ENCODE data around the gene PPM1B. TPM values are rescaled to one million over a fixed set of nuclear protein-coding genes. Genes with fewer than 3 reads are reported as not detected.
"Not testable (repeated sequence)": the region's sequence is repeated elsewhere in the genome, so short reads cannot be mapped to it uniquely, and the experiment has no call there.

The PPM1B gene
- polyA plus RNA-seq, 4 donors, result 64.8 to 83.0 (median 80.5) TPM

DNA sequence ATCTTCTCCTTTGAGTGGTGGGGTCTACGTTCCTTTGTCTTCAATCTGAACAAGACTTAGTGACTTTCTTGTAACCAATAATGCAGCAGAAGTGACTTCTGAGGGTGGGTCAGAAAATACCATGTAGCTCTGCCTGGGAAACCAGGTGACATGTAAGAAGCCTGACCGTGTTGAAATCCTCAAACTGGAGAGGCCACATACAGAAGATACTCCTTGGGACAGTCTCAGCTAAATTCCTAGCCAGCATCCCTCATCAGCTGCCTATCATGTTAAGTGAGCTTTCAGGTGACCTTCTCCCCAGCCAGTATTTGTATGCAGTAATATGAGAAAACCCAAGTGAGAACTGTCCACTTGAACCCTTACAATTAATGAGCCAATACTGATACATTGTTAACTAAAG is 27.0 kb downstream of the PPM1B start:
- no peak for DNase-seq (ENCODE audit: low read depth in 4 of 4, low spot score in 3 of 4)

- no peak for DNase-seq (ENCODE audit: low read depth in 4 of 4, low spot score in 3 of 4)
Observed at GRCh38 chr2:44197816-44198215, 29.1 kb downstream of the PPM1B start.

DNA sequence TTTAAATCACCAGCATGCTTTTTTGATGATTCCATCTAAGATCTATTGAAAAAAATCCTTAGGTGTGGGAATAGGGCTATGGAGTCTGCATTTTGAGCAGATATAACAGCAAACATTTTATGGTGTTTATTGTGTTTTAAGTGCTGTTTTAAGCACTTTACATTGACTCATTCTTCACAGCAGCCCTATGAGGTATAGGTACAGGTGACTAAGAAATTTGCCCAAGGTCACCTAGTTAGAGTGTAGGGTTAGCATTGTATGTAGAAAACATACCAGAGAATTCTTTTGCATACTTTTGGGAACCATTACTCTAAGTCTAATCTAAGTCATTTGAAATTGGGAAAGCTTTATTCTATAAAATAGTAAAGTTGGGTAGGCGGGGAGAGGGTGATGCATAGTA is 31.3 kb downstream of the PPM1B start:
- no peak for DNase-seq (ENCODE audit: low read depth in 4 of 4, low spot score in 3 of 4)

GRCh38 chr2:44200759-44201158 is 32.1 kb downstream of the PPM1B start:
- DNase-seq (ENCODE audit: low read depth in 4 of 4, low spot score in 3 of 4), result no peak

- DNase-seq (ENCODE audit: low read depth in 4 of 4, low spot score in 3 of 4), result no peak
Observed at GRCh38 chr2:44201648-44202165, 33.0 kb downstream of the PPM1B start.

DNA sequence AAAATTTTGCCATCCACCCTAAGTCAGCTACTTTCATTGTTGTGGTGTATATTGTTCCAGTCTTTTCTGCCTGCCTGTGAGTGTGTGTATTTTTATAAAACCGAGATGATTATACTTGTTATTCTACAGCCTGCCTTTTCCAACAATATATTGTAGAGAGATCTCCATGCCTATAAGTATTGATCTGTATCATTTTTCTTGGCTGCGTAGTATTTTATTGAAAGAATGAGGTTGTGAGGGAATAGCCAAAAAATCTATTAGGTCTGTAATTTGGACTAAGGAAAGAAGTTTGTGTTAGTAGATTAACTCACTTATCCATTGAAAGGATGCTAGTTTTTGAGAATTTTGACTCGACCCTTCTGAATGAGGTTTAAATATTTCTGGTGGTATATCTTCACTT is 34.9 kb downstream of the PPM1B start:
- DNase-seq (ENCODE audit: low read depth in 4 of 4, low spot score in 3 of 4), result no peak

DNA sequence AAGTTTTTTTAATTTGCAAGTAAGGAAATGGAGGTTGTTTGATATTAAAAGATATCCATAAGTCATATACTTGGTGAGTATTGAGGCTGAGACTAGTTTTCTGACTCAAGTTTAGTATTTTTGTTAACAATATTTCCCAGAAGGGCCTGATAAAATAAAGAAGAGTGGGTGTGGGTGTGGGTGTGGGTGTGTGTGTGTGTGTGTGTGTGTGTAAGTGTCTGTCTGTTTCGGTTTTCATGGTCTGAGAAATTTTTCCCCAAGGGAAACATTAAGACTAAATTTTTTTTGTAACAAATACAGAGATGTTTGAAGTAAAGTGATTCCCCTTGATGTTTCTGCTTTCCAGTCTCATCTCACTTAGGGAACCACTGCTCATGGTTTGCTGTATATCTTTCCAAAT is 36.5 kb downstream of the PPM1B start:
- no peak for DNase-seq (ENCODE audit: low read depth in 4 of 4, low spot score in 3 of 4)

DNA sequence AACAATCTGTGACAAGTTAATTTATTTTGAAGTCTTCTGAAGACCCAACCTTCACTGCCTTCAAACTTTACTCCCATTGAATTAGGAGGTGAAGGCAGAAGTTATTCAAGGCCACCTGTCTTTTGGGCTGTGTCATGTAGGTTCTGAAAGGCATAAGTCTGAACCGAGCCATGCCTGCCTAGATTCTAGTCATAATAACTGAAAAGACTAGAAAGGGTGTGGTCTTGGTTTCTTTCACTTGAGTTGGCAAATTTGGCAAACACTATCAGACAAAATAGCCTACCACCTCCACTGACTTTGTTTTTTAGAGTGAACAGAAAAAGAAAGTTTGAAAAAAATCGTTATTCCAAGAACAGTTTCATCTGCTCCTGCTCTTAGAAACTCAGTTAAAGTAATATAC is 38.4 kb downstream of the PPM1B start:
- no peak for DNase-seq (ENCODE audit: low read depth in 4 of 4, low spot score in 3 of 4)

GRCh38 chr2:44207648-44208047 is 39.0 kb downstream of the PPM1B start:
- not testable (repeated sequence) for DNase-seq (ENCODE audit: low read depth in 4 of 4, low spot score in 3 of 4)

GRCh38 chr2:44210362-44210761 is 41.7 kb downstream of the PPM1B start:
- DNase-seq (ENCODE audit: low read depth in 4 of 4, low spot score in 3 of 4), result no peak

- no peak for DNase-seq (ENCODE audit: low read depth in 4 of 4, low spot score in 3 of 4)
Observed at GRCh38 chr2:44211183-44211582, 42.5 kb downstream of the PPM1B start.

DNA sequence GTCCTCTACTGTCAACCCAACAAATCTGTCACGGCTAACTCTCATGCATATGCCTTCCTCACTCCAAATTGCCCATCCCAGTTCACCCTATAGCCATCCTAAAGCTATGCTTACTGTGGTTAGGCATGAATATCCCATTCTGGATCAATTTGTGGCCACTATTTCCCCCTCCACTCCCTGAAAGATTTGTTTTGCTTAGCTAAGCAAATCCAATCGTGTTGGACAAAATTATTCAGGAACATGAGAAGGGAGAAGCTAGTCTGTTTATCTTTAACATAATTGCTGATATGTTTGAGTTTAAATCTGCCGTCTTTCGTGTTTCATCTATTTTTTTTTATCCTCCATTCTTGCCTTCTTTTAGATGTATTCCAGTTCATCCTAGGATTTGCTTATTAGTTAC is 43.6 kb downstream of the PPM1B start:
- DNase-seq (ENCODE audit: low read depth in 4 of 4, low spot score in 3 of 4), result no peak

DNA sequence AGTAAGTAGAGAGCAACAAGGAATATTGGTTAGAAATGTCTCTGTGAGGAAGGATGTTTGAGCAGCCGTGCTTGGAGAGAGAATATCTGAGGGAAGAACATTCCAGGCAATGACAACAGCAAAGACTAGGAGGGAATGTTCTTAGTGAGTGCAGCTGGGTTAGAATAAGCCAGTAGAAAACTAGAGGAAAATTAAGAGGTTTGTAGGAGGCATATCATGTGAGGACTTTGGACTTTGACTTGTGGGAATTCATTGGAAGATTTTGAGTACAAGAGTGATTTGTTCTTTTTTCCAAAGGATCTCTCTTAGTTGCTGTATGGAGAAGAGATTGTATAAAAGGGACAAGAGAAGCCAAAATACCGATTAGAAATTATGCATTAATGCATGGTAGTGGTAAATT is 47.2 kb downstream of the PPM1B start:
- DNase-seq (ENCODE audit: low read depth in 4 of 4, low spot score in 3 of 4), result no peak

DNA sequence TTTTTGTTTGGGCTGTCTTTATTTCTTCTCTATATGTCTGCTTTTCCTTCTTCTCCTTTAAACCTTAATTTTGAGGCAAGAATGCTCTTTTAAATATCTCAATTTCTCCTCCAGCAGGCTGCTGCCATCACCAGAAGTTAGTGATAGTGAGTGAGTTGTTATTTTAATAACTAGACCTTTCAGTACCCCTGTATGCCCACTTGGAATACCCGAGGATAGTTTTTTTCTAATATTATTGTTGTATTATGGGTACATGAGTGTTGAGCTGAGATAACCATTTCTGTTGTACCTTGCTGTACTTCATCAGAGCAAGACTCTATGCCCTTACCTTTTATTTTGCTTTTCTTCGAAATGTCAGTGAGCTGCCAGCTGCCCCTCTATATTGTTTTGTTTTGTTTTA is 50.1 kb downstream of the PPM1B start:
- no peak for DNase-seq (ENCODE audit: low read depth in 4 of 4, low spot score in 3 of 4)

GRCh38 chr2:44226753-44227152 is 58.1 kb downstream of the PPM1B start:
- DNase-seq (ENCODE audit: low read depth in 4 of 4, low spot score in 3 of 4), result no peak

GRCh38 chr2:44230378-44230777 is 61.7 kb downstream of the PPM1B start:
- no peak for DNase-seq (ENCODE audit: low read depth in 4 of 4, low spot score in 3 of 4)

DNA sequence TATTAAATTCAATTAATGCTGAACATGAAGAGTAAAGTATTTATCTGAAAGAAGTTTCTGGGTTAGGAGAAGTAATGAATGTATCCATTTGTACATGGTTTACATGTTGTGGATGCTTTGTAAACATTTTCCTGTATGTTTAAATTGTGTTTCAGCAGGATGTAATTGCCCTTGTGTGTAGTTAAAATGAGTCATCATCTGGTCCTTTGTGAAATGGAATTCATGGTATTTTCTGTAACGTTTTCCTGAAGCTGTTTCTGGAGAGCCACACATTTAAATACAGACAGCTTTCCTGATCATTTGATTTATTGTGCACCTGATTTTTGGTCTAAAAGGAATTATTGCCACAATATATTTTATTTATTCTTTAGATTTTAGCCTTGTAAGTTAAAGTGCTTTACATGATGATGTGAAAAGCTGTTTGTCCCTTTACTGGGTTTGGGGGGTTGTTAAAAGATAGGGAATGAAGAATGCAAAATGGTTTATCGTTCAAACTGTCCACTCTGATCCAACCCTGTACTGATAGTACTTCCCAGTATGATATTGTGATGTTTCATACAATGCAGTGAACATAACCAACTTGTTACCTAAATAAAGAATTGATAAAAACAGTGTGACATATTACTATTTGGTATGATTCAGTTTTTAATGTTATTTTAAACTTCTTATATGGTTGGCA is 64.9 kb downstream of the PPM1B start:
- DNase-seq (ENCODE audit: low read depth in 4 of 4, low spot score in 3 of 4), result no peak

- DNase-seq (ENCODE audit: low read depth in 4 of 4, low spot score in 3 of 4), result no peak
Observed at GRCh38 chr2:44237221-44237620, 68.5 kb downstream of the PPM1B start.

DNA sequence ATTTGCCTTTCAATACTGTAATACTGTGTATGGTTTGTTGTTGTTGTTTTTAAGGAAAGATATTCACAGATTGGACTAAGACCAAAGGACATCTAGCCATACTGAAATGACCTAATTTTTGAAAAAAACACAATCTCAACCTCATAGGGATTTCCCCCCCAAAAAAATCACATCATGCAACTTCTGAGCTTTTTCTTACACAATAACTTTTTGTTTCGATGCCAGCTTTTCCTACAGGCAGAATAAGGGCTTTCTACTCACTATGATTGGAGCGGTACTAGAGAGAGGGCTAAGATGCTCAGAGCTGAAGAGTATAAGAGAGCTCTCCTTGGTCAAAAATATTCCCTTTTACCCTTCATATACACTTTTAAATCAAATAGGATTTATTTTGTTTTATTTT is 74.2 kb downstream of the PPM1B start:
- no peak for DNase-seq (ENCODE audit: low read depth in 4 of 4, low spot score in 3 of 4)

DNA sequence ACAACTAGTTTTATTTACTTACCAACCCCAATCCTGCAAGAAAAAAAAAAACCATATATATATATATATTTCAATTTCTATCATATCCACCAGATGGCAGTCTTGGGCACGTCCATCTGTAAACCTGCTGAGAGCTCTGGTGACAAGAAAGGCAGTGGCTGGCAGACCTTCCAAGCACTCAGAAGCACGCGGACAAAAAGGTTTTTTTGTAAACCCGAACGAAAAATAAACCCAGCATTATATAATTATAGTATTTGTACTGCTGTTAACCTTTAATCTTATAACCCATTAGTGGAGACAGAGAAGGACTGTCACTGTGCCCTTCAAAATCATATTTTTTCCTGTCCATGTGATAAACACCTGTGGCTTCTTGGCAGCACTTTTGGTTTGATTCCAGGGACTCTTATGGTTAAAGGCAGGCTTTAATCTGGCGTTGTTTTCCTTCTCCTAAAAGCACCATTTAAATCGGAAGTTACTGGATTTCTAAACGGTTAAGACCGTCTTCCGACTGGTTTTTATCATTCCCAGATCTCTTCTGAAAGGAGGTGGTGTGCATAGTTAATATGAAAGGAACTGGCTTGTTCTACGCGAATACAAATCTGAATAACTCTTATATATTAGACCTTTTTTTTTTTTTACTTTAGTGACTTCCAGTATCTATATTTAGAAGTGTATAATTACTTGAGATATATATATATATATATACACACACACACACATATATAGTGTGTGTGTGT is 75.6 kb downstream of the PPM1B start:
- peak; percentile 53 to 66 (median 56) for DNase-seq (ENCODE audit: low read depth in 4 of 4, low spot score in 3 of 4)

DNA sequence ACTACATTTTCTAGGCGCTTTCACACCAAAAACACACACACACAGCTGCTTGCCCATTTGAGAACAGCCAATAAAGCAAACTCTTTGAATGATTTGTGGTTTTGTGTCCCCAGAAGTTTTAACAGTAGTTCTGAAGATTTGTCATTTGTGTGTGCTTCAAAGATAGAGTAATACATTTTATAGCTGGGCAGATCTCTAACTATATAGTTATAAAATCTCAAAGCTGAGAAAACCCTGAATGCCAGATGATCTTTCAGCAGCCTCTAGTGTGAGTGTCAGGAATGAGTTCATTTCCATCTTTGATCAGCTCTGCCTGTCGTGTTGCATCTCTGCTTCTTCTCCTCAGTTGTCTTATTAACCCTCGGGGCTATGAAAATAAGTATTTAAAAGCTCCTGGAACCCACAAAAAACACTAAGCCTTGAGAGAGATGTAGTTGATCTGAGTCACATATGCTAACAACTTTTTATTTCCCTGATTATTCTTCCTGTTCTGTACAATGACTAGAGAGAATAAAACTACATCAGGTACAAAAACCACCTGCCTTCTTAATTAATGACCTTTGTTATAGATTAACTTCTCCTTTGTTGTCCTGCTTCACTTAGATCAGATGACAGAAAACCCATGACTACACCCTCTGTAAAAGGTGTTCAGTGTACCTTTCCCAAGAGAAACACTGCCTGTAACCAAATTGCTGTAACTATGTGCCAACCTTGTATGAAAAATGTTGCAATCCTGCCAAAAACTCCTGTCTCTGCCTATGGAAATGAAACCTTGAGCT is 76.6 kb downstream of the PPM1B start:
- DNase-seq (ENCODE audit: low read depth in 4 of 4, low spot score in 3 of 4), result peak; percentile 4 to 50 (median 25)

Data from right renal pelvis (tissue), 4 donors.